ELF-1 (cell line): ENCODE measurements around the gene CCDC3.
"Not testable (repeated sequence)": the region's sequence is repeated elsewhere in the genome, so short reads cannot be mapped to it uniquely, and the experiment has no call there.

Experiments
- DNase-seq: peaks from one replicate; pipeline ENCODE4 v3.0.0-alpha.2; 2016; ENCODE audit warnings: low read depth, low spot score

Gene CCDC3

GRCh38 chr10:13000431-13000830, 1.1 kb downstream of the CCDC3 start:
- DNase-seq, result no peak

- no peak for DNase-seq
Measured at GRCh38 chr10:12999849-13000248, 1.7 kb downstream of the CCDC3 start.

GRCh38 chr10:12995425-12995861, 6.1 kb downstream of the CCDC3 start:
- DNase-seq, result no peak

GRCh38 chr10:12993595-12993994, 7.9 kb downstream of the CCDC3 start:
- DNase-seq, result no peak

- no peak for DNase-seq
Measured at GRCh38 chr10:12985347-12985746, 16.2 kb downstream of the CCDC3 start.

GRCh38 chr10:12984165-12984747, 17.3 kb downstream of the CCDC3 start:
- DNase-seq, result no peak

- not testable (repeated sequence) for DNase-seq
Measured at GRCh38 chr10:12983568-12983967, 17.9 kb downstream of the CCDC3 start.

GRCh38 chr10:12981570-12981969, 19.9 kb downstream of the CCDC3 start:
- DNase-seq, result no peak

GRCh38 chr10:12980713-12981306, 20.7 kb downstream of the CCDC3 start:
- no peak for DNase-seq

GRCh38 chr10:12980102-12980661, 21.3 kb downstream of the CCDC3 start:
- peak; percentile 63 for DNase-seq

GRCh38 chr10:12978891-12979290, 22.6 kb downstream of the CCDC3 start:
- DNase-seq, result no peak

GRCh38 chr10:12975906-12976305, 25.6 kb downstream of the CCDC3 start:
- no peak for DNase-seq

- DNase-seq, result peak; percentile 20
Measured at GRCh38 chr10:12975266-12975665, 26.2 kb downstream of the CCDC3 start.

GRCh38 chr10:12974491-12975199, 26.9 kb downstream of the CCDC3 start:
- DNase-seq, result no peak

GRCh38 chr10:12974078-12974477, 27.4 kb downstream of the CCDC3 start:
- DNase-seq, result no peak

- peak; percentile 81 for DNase-seq
Measured at GRCh38 chr10:12973149-12973718, 28.3 kb downstream of the CCDC3 start.

GRCh38 chr10:12972146-12972545, 29.4 kb downstream of the CCDC3 start:
- DNase-seq, result no peak

- no peak for DNase-seq
Measured at GRCh38 chr10:12971001-12971788, 30.3 kb downstream of the CCDC3 start.

- no peak for DNase-seq
Measured at GRCh38 chr10:12969951-12970350, 31.6 kb downstream of the CCDC3 start.

GRCh38 chr10:12966067-12966466, 35.4 kb downstream of the CCDC3 start:
- no peak for DNase-seq

- no peak for DNase-seq
Measured at GRCh38 chr10:12965571-12965970, 35.9 kb downstream of the CCDC3 start.

- no peak for DNase-seq
Measured at GRCh38 chr10:12962556-12962955, 39.0 kb downstream of the CCDC3 start.
